GM18519 (cell line): ENCODE measurements around the gene CLBA1.
"Not testable (repeated sequence)": the region's sequence is repeated elsewhere in the genome, so short reads cannot be mapped to it uniquely, and the experiment has no call there.

Experiments used
- ATAC-seq: cut with Tn5 transposase; IDR thresholded peaks from one replicate; pipeline ENCODE4 v1.9.1; 2021; ENCODE audit warnings: mild to moderate bottlenecking, moderate library complexity; ENCODE audit not compliant: unreplicated experiment, low FRiP score

The CLBA1 gene

GRCh38 chr14:105020815-105021655 lies 35.4 kb downstream of the CLBA1 start, which contains the start of gene CDCA4:
TSS of gene CDCA4 (minus strand) at chr14:105021083. CDS start at chr14:105011929, 9,154 bp downstream.
- ATAC-seq = peak; percentile 57

- no peak for ATAC-seq
These were observed 36.2 kb downstream of the CLBA1 start for GRCh38 chr14:105021656-105022275.

DNA sequence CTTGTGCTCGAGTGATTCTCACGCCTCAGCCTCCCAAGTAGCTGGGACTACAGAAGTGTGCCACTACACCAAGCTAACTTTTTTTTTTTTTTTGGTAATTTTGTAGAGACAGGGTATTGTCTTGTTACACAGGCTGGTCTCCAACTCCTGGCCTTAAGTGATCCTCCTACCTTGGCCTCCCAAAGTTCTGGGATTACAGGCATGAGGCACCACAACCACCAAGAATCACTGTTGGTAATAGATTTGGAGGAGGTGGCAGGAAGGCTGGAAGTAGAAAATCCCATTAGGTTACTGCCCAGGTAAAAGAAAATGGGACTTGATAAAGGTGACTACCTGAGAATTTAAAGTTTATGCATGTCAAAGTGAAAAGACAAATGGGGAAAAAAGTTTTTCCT lies 36.7 kb downstream of the CLBA1 start:
- no peak for ATAC-seq

- no peak for ATAC-seq
These were observed 37.6 kb downstream of the CLBA1 start for GRCh38 chr14:105023144-105023543.

DNA sequence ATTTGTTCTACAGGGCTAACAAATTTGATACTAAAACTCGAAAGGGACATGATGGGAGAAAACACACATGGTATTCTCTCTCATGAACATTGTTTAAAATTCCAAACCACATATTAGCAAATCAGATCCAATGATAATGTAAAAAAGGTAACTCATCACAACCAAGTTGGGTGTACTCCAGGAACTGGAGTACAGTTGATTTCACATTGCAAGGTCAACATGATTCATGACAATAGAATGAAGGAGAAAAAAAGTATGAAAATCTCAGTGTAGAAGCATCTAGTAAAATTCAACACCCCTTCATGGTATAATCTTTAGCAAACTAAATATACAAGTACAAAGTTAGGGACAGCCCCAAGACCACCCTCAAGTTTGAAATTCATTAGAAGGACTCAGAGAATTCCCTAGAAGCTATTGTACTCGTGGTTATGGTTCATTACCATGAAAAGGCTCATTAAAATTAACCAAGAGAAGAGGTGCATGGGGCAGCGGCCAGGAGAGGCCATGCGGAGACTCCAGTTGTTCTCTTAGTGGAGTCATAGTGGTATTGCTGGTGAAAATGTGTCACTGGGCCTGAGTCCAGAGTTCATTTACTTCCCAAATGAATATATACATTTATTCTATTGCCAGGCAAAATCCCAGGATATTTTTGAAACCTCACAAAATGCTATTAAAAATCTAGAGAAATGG lies 38.3 kb downstream of the CLBA1 start:
- ATAC-seq = no peak

DNA sequence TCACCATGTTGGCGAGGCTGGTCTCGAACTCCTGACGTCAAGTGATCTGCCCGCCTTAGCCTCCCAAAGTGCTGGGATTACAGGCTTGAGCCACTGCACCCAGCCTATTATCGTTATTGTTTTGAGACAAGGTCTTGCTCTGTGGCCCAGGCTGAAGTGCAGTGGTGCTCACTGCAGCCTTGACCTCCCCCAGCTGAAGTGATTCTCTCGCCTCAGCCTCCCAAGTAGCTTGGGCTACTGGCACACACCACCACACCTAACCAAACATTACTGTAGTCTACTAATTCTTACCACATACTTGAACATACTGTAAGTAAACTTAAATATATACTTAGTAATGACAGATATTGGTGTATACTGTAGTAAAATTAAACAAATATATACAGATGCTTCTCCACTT lies 39.8 kb downstream of the CLBA1 start:
- no peak for ATAC-seq

DNA sequence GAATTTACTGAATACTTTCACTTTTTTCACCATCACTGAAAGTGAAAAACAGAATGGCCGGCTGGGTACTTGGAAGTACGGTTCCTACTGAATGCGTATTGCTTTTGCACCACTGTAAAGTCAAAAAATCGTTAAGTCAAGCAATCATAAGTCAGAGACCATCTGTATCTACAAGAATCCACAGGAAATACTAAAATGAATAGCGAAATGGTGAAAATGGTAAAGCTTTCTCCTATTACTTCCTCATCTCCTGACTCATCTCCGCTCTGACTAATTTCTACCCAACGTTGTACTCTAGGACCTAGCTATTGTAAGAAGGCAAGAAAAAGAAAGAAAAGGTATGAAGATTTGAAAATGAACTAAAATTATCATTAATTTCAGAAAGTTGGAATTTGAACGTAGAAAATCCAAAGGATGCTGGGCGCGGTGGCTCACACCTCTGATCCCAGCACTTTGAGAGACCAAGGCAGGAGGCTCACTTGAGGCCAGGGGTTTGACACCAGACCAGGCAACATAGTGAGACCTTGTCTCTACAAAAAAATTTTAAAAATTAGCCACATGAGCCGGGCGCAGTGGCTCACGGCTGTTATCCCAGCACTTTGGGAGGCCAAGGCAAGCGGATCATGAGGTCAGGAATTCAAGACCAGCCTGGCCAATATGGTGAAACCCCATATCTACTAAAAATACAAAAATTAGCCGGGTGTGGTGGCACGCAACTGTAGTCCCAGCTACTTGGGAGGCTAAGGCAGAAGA lies 40.6 kb downstream of the CLBA1 start:
- ATAC-seq = no peak

DNA sequence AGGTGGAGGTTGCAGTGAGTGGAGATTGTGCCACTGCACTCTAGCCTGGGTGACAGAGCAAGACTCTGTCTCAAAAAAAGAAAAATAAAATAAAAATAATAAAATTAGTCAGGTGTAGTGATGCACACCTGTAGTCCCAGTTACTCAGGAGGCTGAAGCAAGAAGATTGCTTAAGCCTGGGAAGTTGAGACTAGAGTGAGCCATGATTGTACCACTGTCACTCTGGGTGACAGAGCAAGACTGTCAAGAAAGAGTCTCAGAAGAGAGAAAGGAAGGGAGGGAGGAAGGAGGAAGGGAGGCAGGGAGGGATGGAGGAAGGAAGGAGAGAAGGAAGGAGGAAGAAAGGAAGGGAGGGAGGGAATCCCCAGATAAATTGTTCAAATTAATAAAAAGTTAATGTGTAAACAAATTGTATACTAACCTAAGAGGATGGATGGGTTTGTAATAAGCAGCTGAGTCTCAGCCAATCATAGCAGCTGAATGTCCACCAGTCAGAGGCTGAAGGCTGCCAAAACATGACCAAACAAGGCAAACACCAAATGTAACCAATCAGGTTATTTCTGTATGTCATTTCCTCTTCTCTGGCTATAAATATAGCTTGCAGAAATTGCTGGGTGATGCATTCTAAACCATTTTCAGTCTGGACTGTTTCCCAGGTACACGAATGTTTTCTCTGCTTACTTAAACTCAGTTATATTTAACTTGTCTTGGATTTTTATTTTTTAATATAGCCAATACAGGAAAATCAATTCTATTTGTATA lies 41.4 kb downstream of the CLBA1 start:
- no peak for ATAC-seq

- ATAC-seq = not testable (repeated sequence)
These were observed 42.1 kb downstream of the CLBA1 start for GRCh38 chr14:105027718-105028117.

GRCh38 chr14:105028251-105028927 lies 42.8 kb downstream of the CLBA1 start:
- ATAC-seq = no peak

- ATAC-seq = no peak
These were observed 43.8 kb downstream of the CLBA1 start for GRCh38 chr14:105029402-105029801.

DNA sequence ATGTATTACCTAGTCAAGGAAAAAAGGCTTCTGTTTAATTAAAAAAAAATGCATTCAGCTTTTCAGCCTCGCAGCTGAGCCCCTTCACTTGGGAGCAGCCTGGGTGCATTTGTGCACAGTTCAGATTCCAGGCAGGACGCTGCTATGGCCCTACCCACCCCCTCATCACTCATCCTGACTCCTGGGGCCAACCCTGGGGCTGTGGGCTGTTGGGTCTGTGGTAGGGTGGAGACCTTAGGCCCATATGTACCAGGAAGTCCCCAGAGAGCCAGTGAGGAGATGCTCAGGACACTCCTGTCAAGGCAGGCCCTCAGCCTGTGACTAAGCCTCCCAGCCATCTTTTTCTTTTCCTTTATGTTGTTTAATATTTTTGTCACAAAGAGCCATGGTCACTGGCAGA lies 44.6 kb downstream of the CLBA1 start:
- ATAC-seq = no peak

DNA sequence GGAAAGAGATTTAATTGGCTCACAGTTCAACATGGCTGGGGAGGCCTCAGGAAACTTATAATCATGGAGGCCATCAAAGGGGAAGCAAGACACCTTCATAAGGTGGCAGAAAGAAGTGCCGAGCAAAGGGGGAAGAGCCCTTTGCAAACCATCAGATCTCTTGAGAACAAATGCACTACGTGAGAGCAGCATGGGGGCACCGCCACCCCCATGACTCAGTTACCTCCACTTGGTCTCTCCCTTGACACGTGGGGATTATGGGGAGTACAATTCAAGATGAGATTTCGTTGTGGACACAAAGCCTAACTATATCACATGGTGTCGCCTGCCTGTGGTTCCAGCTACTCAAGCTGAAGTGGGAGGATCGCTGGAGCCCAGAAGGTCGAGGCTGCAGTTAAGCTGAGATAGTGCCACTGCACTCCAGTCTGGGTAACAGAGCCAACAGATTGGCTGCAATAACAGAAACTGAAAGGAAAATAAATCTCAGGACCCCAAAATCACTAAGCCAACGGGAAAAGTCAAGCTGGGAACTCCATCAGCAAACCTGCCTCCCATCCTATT lies 45.3 kb downstream of the CLBA1 start:
- no peak for ATAC-seq

DNA sequence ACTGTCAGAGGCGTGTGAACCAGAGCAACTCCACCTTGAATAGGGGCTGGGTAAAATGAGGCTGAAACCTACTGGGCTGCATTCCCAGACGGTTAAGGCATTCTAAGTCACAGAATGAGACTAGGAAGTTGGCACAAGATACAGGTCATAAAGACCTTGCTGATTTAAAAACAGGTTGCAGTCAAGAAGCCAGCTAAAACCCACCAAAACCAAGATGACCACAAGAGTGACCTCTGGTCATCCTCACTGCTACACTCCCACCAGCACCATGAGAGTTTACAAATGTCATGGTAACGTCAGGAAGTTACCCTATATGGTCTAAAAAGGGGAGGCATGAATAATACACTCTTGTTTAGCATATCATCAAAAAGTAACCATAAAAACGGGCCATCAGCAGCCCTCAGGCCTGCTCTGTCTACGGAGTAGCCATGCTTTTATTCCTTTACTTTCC lies 46.9 kb downstream of the CLBA1 start:
- ATAC-seq = not testable (repeated sequence)

- ATAC-seq = not testable (repeated sequence)
These were observed 47.9 kb downstream of the CLBA1 start for GRCh38 chr14:105033412-105033900.

DNA sequence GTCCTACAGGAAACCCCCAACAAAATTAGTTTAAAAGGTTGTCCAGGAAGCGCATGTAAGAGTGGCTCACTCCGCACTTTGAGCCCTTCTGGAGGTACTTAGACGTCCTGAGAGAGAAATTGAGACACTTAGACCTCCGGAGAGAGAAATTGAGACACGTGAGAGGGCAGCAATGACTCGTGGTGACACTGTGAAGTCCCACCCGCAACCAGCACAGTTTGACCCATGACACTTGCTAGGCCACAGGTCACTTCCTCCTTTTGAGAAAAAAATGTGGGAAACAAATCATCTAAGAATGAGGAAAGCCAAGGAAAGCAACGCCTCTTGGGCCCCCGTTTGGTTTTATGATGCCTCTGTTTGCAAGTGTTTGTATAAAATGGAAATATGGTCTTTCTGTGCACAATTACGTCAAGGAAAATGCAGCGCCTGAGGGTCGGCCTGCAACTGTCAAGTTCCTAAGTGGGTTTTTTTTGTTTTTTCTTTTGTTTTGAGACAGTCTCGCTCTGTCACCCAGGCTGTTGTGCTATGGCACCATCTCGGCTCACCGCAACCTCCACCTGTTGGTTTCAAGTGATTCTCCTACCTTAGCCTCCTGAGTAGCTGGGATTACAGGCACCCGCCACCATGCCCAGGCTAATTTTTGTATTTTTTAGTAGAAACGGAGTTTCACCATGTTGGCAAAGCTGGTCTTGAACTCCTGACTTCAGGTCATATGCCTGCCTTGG lies 48.9 kb downstream of the CLBA1 start:
- ATAC-seq = no peak

- not testable (repeated sequence) for ATAC-seq
These were observed 50.0 kb downstream of the CLBA1 start for GRCh38 chr14:105035616-105036015.
